Gastrocnemius medialis (tissue), 4 donors: Measurements from ENCODE around the gene MS4A14. TPM values are rescaled to one million over a fixed set of nuclear protein-coding genes. Genes with fewer than 3 reads are reported as not detected.
A peak's percentile ranks its signal among the peaks of the same experiment; 100 is the strongest.

Experiments
- ATAC-seq, 2 donors: fragments of 150-250 bp; one replicate each; pipeline ENCODE4 v1.9.1; 2016
- DNase-seq, 2 donors: peaks; one replicate each; pipeline ENCODE4 v3.0.0-alpha.2; 2019
- H3K27ac ChIP-seq, 4 donors: fragments of 200-600 bp; sonication (generic); 1 replicate in 1 of 4; 2 replicates in 3 of 4; pipeline ENCODE4 v1.5.1; 2016 to 2018; ENCODE audit warnings: mild to moderate bottlenecking in 2 of 4, moderate library complexity in 1 of 4
- H3K27me3 ChIP-seq, 3 donors: fragments of 200-600 bp; sonication (generic) in 2 of 3; 1 replicate in 1 of 3; 2 replicates in 2 of 3; pipeline versions ENCODE4 v1.5.1 to v1.6.0; 2016 to 2019; ENCODE audit warnings: mild to moderate bottlenecking in 1 of 3, moderate library complexity in 1 of 3
- H3K36me3 ChIP-seq, 2 donors: fragments of 200-600 bp; sonication (generic) in 1 of 2; one replicate each; pipeline ENCODE4 v1.5.1; 2017 to 2018
- H3K4me1 ChIP-seq, 2 donors: fragments of 200-600 bp; sonication (generic) in 1 of 2; one replicate each; pipeline ENCODE4 v1.5.1; 2016 to 2017; ENCODE audit warnings: mild to moderate bottlenecking in 2 of 2
- H3K4me3 ChIP-seq, 4 donors: fragments of 200-600 bp; sonication (generic) in 3 of 4; 1 replicate in 1 of 4; 2 replicates in 3 of 4; pipeline ENCODE4 v1.5.1; 2016 to 2019; ENCODE audit warnings: mild to moderate bottlenecking in 2 of 4
- H3K9me3 ChIP-seq, 3 donors: fragments of 200-600 bp; sonication (generic) in 2 of 3; 1 replicate in 1 of 3; 2 replicates in 2 of 3; pipeline ENCODE4 v1.5.1; 2016 to 2019
- CTCF ChIP-seq, 5 experiments: fragments of 450-650 bp in 3 of 5; fragments of 200-600 bp in 2 of 5; sonication (generic) in 2 of 5; IDR thresholded peaks in 4 of 5; conservative IDR thresholded peaks in 1 of 5; 1 replicate in 4 of 5; 2 replicates in 1 of 5; pipeline ENCODE4 v1.5.1; 2016 to 2019; ENCODE audit warnings: antibody characterized with exemption in 5 of 5, mild to moderate bottlenecking in 3 of 5, moderate library complexity in 3 of 5
- POLR2A ChIP-seq, 2 donors: fragments of 450-650 bp; IDR thresholded peaks; one replicate each; pipeline ENCODE4 v1.6.1; 2017; ENCODE audit warnings: antibody characterized with exemption in 2 of 2, mild to moderate bottlenecking in 2 of 2, moderate library complexity in 2 of 2
- in situ Hi-C, 4 donors: fragments of 200-750 bp; cut with MboI; loops; one replicate each; pipeline versions ENCODE4 v1.15.0 to v1.8.0; 2017; ENCODE audit warnings: low sequenced_read_pairs in 4 of 4
- intact Hi-C: fragments of 100-400 bp; cut with DNase I; formaldehyde crosslinking; loops from one replicate; pipeline ENCODE4 v1.15.1; 2023; ENCODE audit warnings: low total_unique reads
- total RNA-seq, 4 donors: library from RNA; depleted of rRNA; stranded (reverse); fragments of >200 nt; gene quantifications; one replicate each; pipeline versions ENCODE4 v1.1.0 to v1.2.3, GENCODE V29; 2016

MS4A14 gene
- total RNA-seq, 4 donors from 2014 or later = 0.10 to 0.56 (median 0.27) TPM

- Histone ChIP-seq H3K27me3 (no peaks in the 10 kb centered on the region), H3K9me3 (no peaks in the 10 kb centered on the region), H3K4me1 (no peaks in the 10 kb centered on the region), H3K27ac (no peak overlapping the region), H3K4me3 (no peak overlapping the region), H3K36me3 (no peaks in the 10 kb centered on the region)
- peak; percentile 25 to 53 for DNase-seq
- ATAC-seq = peak in 1 of 2 donors; percentile 51
- intact Hi-C loops = no loop called here
- in situ Hi-C loops = no loop called here
- TF ChIP-seq POLR2A (IDR thresholded peaks at IDR 0.05) (peak in 1 of 2 donors; percentile 21), CTCF (IDR thresholded peaks at IDR 0.05 in 4 of 5, conservative IDR thresholded peaks at IDR 0.05 in 1 of 5) (no peak)
Measured at GRCh38 chr11:60377401-60378136, 18.7 kb upstream of the MS4A14 start.

GRCh38 chr11:60378354-60378753, 17.9 kb upstream of the MS4A14 start, which contains the start of gene MS4A7:
Gene MS4A7 (plus strand): TSS chr11:60378532. CDS start chr11:60383142, 4,610 bp downstream.
- in situ Hi-C loops = no loop called here
- H3K36me3 ChIP-seq = no peaks in the 10 kb centered on the region
- no peaks in the 10 kb centered on the region for H3K27me3 ChIP-seq
- peak within 1 kb of the TSS in 1 of 4 donors; percentile 25 for H3K4me3 ChIP-seq
- TF ChIP-seq CTCF (IDR thresholded peaks at IDR 0.05 in 4 of 5, conservative IDR thresholded peaks at IDR 0.05 in 1 of 5) (no peak), POLR2A (IDR thresholded peaks at IDR 0.05) (peak; percentile 29 to 39)
- no peaks in the 10 kb centered on the region for H3K9me3 ChIP-seq
- intact Hi-C loops = no loop called here
- DNase-seq (peak; percentile 16 to 34), ATAC-seq (no peak)
- no peaks in the 10 kb centered on the region for H3K4me1 ChIP-seq
- H3K27ac ChIP-seq = peak within 1 kb of the TSS in 2 of 4 donors; percentile 5 to 31

- intact Hi-C loops (no loop called here), in situ Hi-C loops (no loop called here)
- ATAC-seq = no peak
- Histone ChIP-seq H3K27ac (no peak overlapping the region), H3K4me1 (no peaks in the 10 kb centered on the region), H3K27me3 (no peaks in the 10 kb centered on the region), H3K9me3 (no peaks in the 10 kb centered on the region), H3K4me3 (no peak overlapping the region), H3K36me3 (no peaks in the 10 kb centered on the region)
- no peak for TF ChIP-seq CTCF (IDR thresholded peaks at IDR 0.05 in 4 of 5, conservative IDR thresholded peaks at IDR 0.05 in 1 of 5)
- no peak for TF ChIP-seq POLR2A (IDR thresholded peaks at IDR 0.05)
- no peak for DNase-seq
Measured at GRCh38 chr11:60389279-60389910, 6.9 kb upstream of the MS4A14 start.

GRCh38 chr11:60390419-60390818, 5.8 kb upstream of the MS4A14 start:
- ATAC-seq = no peak
- in situ Hi-C loops = no loop called here
- H3K27ac ChIP-seq = no peak overlapping the region

More at GRCh38 chr11:60390419-60390818, 5.8 kb upstream of the MS4A14 start:
- Histone ChIP-seq H3K4me3 (no peak overlapping the region), H3K27me3 (no peaks in the 10 kb centered on the region), H3K36me3 (no peaks in the 10 kb centered on the region), H3K9me3 (no peaks in the 10 kb centered on the region), H3K4me1 (no peaks in the 10 kb centered on the region)
- intact Hi-C loops = no loop called here
- TF ChIP-seq CTCF (IDR thresholded peaks at IDR 0.05 in 4 of 5, conservative IDR thresholded peaks at IDR 0.05 in 1 of 5) (no peak), POLR2A (IDR thresholded peaks at IDR 0.05) (no peak)
- DNase-seq = no peak
